Lower leg skin (tissue), 4 donors: ENCODE data around the gene RSPRY1. TPM values are rescaled to one million over a fixed set of nuclear protein-coding genes. Genes with fewer than 3 reads are reported as not detected.
"Not testable (repeated sequence)": the region's sequence is repeated elsewhere in the genome, so short reads cannot be mapped to it uniquely, and the experiment has no call there.

Experiments
- DNase-seq, 2 donors: peaks; one replicate each; pipeline ENCODE4 v3.0.0-alpha.2; 2019; ENCODE audit warnings: low spot score in 2 of 2
- H3K4me3 ChIP-seq: fragments of 200-600 bp; sonication (generic); 2 replicates; pipeline ENCODE4 v1.5.1; 2017; ENCODE audit warnings: mild to moderate bottlenecking, low read depth; ENCODE audit not compliant: poor library complexity, severe bottlenecking
- CTCF ChIP-seq, 3 donors: fragments of 450-650 bp; IDR thresholded peaks; one replicate each; pipeline ENCODE4 v1.5.1; 2016; ENCODE audit warnings: antibody characterized with exemption in 3 of 3, mild to moderate bottlenecking in 3 of 3, moderate library complexity in 2 of 3
- POLR2A ChIP-seq, 2 donors: fragments of 450-650 bp; IDR thresholded peaks; one replicate each; pipeline ENCODE4 v1.6.1; 2016 to 2017; ENCODE audit warnings: antibody characterized with exemption in 2 of 2, mild to moderate bottlenecking in 1 of 2, moderate library complexity in 1 of 2
- WGBS, 2 donors: methylation state at CpG; one replicate each; pipeline ENCODE4 v1.1.5; 2018; 5-methylcytosine and 5-hydroxymethylcytosine counted together
- intact Hi-C: fragments of 100-400 bp; cut with DNase I; formaldehyde crosslinking; loops from one replicate; pipeline ENCODE4 v1.15.0; 2023; ENCODE audit warnings: low total_unique reads
- total RNA-seq, 4 donors: library from RNA; depleted of rRNA; stranded (reverse); fragments of >200 nt; gene quantifications; one replicate each; pipeline ENCODE4 v1.1.0, GENCODE V29; 2016

Gene RSPRY1
- total RNA-seq, 4 donors from 2014 or later, result 23.8 to 31.2 (median 26.8) TPM

DNA sequence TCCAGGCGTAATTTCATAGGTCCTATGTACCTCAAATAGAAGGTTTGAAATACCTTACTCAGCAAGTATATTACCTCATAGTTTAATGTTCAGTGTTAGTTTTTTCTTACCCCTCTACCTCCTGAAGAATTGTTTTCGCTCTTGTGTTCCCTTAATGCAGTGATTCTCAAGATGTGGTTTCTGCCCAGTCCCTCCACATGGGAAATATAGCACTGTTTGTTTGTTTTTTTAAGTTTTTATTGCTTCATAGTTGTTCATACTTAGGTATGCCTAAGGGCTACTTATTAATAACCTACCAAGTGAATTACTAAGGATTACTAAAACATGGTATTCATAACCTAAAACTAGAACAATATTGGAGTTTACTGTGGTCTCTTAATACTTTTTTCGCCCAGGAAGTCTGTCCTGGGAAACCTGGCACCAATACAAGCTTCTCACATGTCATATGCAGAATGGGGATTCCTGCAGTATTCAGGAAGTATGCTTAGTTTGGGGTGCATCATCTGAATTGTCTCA lies 5.0 kb downstream of the RSPRY1 start:
- TF ChIP-seq CTCF (IDR thresholded peaks at IDR 0.05) (no peak), POLR2A (IDR thresholded peaks at IDR 0.05) (no peak)
- WGBS, 2 donors, result 63 to 66% methylated on average over 3 of the region's 3 CpGs
- intact Hi-C loops, result no loop called here
- DNase-seq, result no peak
- H3K4me3 ChIP-seq, result no peak overlapping the region

DNA sequence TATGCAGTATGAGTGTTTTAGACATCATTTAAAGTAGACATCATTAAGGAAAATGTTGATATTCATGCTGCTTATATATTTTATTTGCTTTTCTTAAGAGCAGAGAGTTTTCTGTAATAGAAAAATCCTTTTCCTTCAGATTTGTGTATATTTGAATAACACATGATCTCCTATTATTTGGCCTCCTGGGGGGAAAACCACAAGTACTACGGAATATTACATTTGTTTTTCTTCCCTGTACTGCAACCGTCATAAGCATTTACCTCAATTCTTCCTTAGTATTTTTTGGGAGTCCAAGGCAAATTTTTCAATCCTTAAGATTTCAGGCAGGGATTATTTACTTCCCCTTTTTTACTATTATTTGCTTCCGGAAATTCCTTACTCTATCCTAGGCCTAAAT lies 6.0 kb downstream of the RSPRY1 start:
- TF ChIP-seq POLR2A (IDR thresholded peaks at IDR 0.05) (no peak), CTCF (IDR thresholded peaks at IDR 0.05) (no peak)
- intact Hi-C loops, result no loop called here
- no peak for DNase-seq
- H3K4me3 ChIP-seq, result no peak overlapping the region
- 89 to 96% methylated on average over 3 of the region's 3 CpGs for WGBS, 2 donors

DNA sequence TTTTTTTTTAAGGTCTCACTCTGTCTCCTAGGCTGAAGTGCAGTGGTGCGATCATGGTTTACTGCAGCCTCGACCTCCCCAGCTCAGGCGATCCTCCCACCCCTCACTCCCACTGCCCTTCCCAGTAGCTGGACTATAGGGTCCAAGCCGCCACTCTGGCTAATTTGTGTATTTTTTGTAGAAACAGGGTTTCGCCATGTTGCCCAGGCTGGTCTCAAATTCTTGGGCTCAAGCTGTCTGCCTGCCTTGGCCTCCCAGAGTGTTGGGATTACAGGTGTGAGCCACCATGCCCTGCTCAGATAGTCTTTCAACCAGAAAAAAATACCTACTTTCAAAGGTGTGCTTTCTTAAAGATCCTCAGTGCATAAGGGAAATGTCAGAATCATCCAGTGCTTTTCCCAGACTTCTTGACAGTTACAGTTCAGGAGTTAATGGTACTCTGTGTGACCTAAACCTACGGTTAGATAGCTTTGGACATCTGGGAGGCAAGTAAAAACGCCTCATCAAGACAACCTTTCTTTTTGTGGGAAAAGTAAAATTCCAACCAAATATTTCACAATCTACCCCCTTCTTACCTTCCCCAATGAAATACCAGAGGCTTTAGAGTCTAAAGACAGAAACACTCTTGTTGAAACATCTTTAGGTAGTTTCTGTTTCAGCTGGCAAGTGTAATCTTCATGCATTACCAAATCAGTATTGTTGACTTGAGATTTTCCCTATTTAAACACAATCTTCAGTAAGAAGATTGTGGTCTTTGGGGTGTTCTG lies 6.8 kb downstream of the RSPRY1 start:
- no peak for DNase-seq
- WGBS, 2 donors, result 82 to 83% methylated on average over 7 of the region's 7 CpGs
- intact Hi-C loops, result no loop called here
- no peak overlapping the region for H3K4me3 ChIP-seq
- TF ChIP-seq CTCF (IDR thresholded peaks at IDR 0.05), result no peak
- no peak for TF ChIP-seq POLR2A (IDR thresholded peaks at IDR 0.05)

DNA sequence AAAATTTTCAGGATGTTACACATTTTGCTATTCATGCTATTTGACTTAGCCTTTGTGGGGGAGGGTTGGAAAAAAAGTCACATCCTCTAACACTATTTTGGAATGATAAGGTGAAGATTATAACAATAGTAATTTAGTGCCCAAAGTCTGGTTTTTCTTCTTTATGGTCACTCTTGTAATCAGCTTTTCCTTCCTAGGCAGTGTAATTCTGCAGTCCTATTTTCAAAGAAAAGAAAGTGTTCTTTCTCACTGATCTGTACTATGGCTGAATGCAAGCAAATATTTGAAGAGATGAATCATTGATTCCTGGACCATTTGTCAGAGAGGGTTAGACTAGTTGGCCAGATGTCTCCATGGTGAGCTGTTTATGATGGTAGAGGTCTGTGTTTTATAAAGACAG lies 8.4 kb downstream of the RSPRY1 start:
- DNase-seq, result no peak
- no peak for TF ChIP-seq POLR2A (IDR thresholded peaks at IDR 0.05)
- TF ChIP-seq CTCF (IDR thresholded peaks at IDR 0.05), result no peak
- intact Hi-C loops, result no loop called here
- no peak overlapping the region for H3K4me3 ChIP-seq

GRCh38 chr16:57196286-57196685 lies 10.2 kb downstream of the RSPRY1 start:
- WGBS, 2 donors, result 67 to 79% methylated on average over 4 of the region's 4 CpGs
- TF ChIP-seq CTCF (IDR thresholded peaks at IDR 0.05) (no peak), POLR2A (IDR thresholded peaks at IDR 0.05) (no peak)
- H3K4me3 ChIP-seq, result no peak overlapping the region
- intact Hi-C loops, result no loop called here
- no peak for DNase-seq

DNA sequence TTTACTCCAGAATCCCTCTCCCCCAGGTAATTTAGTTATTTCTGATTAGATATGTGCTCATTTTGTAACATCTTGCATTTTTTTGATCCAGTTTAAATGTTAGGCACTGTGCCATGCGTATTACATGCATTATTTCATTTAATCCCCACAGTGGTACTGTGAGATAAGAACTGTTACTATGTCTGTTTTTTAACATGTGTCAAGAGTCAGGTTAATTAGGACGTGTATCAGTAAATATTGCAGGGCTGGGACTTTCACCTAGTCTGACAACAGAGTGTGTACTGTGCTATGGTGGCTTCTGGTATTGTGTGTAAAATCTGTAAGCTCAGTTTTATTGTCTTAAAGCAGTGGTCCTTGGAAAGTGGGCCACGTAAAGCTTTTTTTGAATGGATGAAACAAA lies 10.6 kb downstream of the RSPRY1 start:
- TF ChIP-seq CTCF (IDR thresholded peaks at IDR 0.05) (no peak), POLR2A (IDR thresholded peaks at IDR 0.05) (no peak)
- DNase-seq, result no peak
- intact Hi-C loops, result no loop called here
- WGBS, 2 donors, result 80 to 81% methylated on average over 3 of the region's 3 CpGs
- no peak overlapping the region for H3K4me3 ChIP-seq

DNA sequence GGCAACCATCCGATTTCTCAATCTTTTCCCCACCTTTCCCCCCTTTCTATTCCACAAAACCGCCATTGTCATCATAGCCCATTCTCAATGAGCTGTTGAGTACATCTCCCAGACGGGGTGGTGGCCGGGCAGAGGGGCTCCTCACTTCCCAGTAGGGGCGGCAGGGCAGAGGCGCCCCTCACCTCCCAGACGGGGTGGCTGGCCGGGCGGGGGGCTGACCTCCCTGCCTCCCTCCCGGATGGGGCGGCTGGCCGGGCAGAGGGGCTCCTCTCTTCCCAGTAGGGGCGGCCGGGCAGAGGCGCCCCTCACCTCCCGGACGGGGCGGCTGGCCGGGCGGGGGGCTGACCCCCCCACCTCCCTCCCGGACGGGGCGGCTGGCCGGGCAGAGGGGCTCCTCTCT lies 14.2 kb downstream of the RSPRY1 start:
- intact Hi-C loops, DNase-seq, H3K4me3 ChIP-seq: not testable (repeated sequence)
- 97% methylated on average over 5 to 9 of the region's 24 CpGs for WGBS, 2 donors

DNA sequence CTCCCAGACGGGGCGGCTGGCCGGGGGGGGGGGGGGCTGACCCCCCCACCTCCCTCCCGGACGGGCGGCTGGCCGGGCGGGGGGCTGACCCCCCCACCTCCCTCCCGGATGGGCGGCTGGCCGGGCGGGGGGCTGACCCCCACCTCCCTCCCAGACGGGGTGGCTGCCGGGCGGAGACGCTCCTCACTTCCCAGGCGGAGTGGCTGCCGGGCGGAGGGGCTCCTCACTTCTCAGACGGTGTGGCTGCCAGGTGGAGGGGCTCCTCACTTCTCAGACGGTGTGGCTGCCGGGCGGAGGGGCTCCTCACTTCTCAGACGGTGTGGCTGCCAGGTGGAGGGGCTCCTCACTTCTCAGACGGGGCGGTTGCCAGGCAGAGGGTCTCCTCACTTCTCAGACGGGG lies 14.8 kb downstream of the RSPRY1 start:
- WGBS, 2 donors, result no CpG with 5 or more reads among the region's 27 CpGs
- intact Hi-C loops, H3K4me3 ChIP-seq, DNase-seq: not testable (repeated sequence)
